HepG2 (cell line): ENCODE data around the gene MMP7.

ENCODE experiments used
- MXD1 ChIP-seq: sonication (generic); formaldehyde crosslinking; IDR thresholded peaks from 2 replicates; pipeline ENCODE4 v1.4.0; 2020; ENCODE audit warnings: mild to moderate bottlenecking, missing genetic modification reagents
- POLR2A ChIP-seq, 2 experiments: IDR thresholded peaks; 2 replicates each; pipeline ENCODE4 v1.6.1; 2011; ENCODE audit warnings: low read depth in 2 of 2, low read length in 2 of 2, mild to moderate bottlenecking in 1 of 2, moderate library complexity in 1 of 2; ENCODE audit not compliant: insufficient read depth in 1 of 2
- ZNF367 ChIP-seq: sonication (generic); formaldehyde crosslinking; IDR thresholded peaks from 2 replicates; pipeline ENCODE4 v1.4.0; 2020; ENCODE audit warnings: missing genetic modification reagents, borderline replicate concordance

- TF ChIP-seq ZNF367 (CRISPR knock-in tag): no peak
- TF ChIP-seq MXD1 (CRISPR knock-in tag): no peak
- TF ChIP-seq POLR2A (IDR thresholded peaks at IDR 0.05; ENCODE audit: insufficient read depth in 1 of 2, low read depth in 2 of 2, low read length in 2 of 2): no peak
Observed at GRCh38 chr11:102577723-102578122, 47.2 kb upstream of the MMP7 start.
